HPDE6-E6E7 (cell line): Measurements from ENCODE around the gene CRCP.
A peak's percentile ranks its signal among the peaks of the same experiment; 100 is the strongest.
"Not testable (repeated sequence)": the region's sequence is repeated elsewhere in the genome, so short reads cannot be mapped to it uniquely, and the experiment has no call there.

Source experiments
- DNase-seq: peaks from one replicate; pipeline ENCODE4 v3.0.0; 2011; ENCODE audit warnings: missing footprints; ENCODE audit errors: extremely low spot score

The CRCP gene

DNA sequence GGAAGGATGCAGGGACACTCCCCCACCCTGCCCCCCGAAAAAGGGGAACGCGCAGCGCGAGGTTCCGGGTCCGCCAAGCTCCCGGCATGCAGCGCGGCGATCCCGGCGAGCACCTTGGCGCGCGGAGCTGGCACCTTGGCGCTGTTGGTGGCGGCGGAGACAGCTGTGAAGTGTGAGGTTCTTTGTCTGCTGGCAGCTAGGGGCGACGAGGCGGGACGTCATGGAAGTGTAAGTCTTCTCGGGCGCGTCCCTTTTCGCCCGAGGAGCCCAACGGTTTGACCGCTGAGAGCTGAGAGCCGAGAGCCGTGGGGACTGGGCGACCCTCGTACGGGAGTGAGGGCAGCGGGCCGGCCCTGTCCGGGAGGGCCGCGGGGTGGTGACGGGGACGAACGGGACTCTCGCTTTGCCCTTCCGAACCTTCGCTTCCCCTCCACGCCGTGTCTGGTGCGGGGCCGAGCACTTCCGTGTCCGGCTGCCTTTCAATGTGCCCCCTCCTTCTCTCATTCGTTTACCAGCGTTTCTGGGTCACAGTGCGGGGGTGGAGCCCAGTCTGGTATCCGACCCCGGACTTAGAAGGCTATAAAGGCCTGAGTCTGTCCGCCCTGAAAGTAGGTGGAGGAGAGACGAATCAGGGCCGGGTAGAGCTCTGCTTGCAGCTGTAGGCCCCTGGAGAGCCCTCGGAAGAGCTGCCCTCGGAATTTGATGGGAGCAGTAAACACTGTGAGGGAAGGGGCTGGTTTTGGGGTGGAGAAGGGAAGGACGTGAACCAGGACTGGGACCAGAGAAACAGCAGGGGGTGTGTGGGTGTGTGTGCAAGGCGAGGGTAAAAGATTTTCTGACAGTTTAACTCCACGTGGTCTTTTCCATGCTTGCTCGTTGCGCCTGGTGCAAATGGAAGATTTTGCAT is at the start of gene CRCP:
CRCP (plus strand) TSS at position 105 of the 907 bp plus-strand sequence; CDS start at position 221, 116 bp downstream.
- peak; percentile 63 for DNase-seq

DNA sequence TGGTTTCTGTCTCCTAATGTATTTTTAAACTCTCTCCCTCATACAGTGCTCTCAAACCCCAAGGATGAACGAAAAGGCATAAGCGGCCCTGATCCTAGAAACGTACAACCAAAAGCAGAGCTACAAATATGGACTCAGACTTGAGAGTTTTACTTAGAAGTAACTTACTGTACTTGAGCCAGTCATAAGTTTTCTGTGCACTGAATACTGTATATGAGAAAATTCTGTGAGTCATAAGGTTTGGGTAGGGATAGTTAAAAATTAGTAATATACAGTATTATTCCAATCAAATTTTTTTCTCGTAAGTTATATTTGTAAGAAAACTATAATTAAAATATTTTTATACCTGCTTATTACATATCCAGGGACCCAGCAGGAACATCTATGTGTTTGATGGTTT is 44.9 kb upstream of the CRCP start:
- DNase-seq = no peak

DNA sequence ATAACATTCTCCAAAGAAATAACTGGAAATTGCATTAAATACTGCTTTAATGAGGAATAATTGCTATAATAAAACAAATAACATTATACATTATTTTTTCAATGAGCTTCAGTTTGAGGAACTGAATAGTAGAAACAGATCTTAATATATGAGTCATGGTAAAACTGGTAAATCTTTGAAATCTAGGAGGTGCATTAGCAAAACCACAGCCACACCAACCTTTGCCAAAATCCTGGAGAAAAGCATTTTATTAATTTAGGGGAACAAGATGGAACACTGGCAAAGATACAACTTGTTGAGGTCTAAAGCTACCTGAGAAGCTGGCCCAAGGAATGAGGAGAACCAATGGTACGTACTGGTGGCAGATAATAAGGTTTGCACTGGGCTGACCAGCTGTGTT is 44.4 kb upstream of the CRCP start:
- DNase-seq = no peak

GRCh38 chr7:66072208-66072607 is 42.4 kb upstream of the CRCP start:
- not testable (repeated sequence) for DNase-seq

- DNase-seq = peak; percentile 99
Observed at GRCh38 chr7:66075590-66076461, 38.8 kb upstream of the CRCP start, which contains the start of gene ASL. TSS of gene ASL (plus strand) at chr7:66075819. CDS start at chr7:66076082, 263 bp downstream.

GRCh38 chr7:66076462-66077329 is 38.0 kb upstream of the CRCP start:
- DNase-seq = no peak

DNA sequence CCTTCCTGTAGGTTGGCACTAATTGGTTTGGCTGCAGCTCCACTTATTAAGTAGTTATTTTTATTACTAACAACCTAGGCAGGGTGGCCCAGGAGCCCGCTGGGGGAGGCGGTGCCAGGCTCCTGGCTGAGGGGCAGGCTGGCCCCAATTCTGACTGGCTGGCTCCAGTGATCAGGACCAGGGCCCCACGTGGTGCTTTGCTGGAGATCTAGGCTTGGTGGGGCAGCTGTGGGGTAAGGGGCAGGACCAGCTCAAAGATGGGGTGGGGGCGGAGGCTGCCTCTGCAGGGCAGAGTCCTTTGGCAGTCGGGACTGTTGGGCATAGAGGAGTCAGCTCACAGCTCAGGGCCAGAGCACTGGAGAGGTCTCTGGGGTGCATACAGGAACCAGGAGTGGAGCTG is 36.6 kb upstream of the CRCP start:
- no peak for DNase-seq

DNA sequence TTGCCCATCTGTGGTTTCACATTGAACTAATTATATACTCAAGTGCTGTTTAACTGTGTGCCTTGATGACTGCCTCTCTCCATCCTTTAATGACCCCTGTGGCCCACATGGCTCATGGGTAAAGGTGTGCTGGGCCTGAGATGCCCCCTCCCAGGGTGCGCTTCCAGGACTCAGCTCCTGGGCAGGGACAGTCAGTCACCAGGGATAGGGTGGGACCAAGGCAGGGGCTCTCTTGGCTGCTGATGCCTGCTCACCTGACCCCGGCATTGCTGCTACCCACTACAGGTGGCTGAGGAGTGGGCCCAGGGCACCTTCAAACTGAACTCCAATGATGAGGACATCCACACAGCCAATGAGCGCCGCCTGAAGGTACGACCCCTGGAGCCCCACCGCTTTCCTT is 32.6 kb upstream of the CRCP start:
- DNase-seq = no peak

DNA sequence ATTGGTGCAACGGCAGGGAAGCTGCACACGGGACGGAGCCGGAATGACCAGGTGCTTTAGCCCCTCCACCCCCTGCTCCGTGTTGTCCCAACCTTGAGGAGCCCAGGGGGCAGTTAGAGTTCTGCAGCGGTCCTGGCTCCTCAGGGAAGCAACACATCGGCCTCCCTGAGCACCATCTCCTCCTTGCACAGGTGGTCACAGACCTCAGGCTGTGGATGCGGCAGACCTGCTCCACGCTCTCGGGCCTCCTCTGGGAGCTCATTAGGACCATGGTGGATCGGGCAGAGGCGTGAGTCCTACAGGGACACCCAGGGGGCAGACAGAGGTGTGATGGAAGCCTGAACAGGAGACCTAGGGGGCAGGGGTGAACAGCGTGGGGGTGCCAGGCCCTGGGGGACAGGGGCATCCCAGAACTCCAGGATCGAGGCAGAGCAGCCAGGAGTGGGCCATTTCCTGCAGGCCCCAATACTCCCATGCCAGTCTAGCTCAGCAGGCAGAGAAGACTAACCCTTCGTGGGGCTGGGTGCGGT is 31.7 kb upstream of the CRCP start:
- DNase-seq = no peak

DNA sequence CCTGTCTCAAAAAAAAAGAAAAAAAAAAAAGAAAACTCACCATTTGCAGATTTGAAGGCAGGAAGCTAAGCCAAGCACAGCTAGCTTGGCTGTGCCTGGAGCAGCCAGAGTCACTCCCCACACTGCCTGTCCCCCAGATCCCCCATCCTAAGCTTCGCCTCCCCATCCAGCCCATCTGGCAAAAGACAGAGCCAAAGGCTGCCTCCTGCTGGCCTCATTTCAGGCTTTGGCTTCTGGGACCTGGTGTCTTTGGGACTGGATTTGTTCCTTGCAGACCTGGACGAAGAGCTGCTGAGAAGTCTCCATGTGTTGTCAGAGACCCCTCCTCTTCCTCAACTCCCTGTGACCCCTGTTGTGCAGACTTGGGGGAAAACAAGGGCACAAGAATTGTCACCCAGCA is 31.0 kb upstream of the CRCP start:
- DNase-seq = no peak

GRCh38 chr7:66088861-66089838 is 25.5 kb upstream of the CRCP start:
- no peak for DNase-seq

- DNase-seq = no peak
Observed at GRCh38 chr7:66092654-66093053, 22.0 kb upstream of the CRCP start.

DNA sequence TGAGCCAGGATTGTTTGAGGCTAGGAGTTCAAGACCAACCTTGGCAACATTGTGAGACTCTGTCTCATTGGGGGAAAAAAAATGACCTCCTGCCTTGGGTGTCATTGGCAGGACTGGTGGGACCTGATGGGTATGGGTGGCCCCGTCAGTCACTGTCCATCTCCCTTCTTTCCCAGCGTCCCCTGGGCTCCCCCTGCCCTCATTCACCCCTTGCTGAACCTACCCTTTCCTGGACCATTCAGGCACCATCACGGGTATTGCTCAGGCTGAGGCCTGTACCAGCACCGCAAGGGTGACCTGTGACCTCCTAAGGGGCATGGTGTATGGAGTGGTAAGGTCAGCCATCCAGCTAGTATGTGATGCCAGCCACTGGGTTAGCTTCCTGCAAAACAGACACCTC is 19.6 kb upstream of the CRCP start:
- DNase-seq = no peak

GRCh38 chr7:66099232-66099550 is 15.5 kb upstream of the CRCP start:
- no peak for DNase-seq

GRCh38 chr7:66099551-66100407 is 14.9 kb upstream of the CRCP start:
- DNase-seq = no peak

GRCh38 chr7:66100408-66101050 is 14.1 kb upstream of the CRCP start:
- DNase-seq = no peak

GRCh38 chr7:66102168-66102567 is 12.5 kb upstream of the CRCP start:
- not testable (repeated sequence) for DNase-seq

- not testable (repeated sequence) for DNase-seq
Observed at GRCh38 chr7:66103994-66104393, 10.7 kb upstream of the CRCP start.

DNA sequence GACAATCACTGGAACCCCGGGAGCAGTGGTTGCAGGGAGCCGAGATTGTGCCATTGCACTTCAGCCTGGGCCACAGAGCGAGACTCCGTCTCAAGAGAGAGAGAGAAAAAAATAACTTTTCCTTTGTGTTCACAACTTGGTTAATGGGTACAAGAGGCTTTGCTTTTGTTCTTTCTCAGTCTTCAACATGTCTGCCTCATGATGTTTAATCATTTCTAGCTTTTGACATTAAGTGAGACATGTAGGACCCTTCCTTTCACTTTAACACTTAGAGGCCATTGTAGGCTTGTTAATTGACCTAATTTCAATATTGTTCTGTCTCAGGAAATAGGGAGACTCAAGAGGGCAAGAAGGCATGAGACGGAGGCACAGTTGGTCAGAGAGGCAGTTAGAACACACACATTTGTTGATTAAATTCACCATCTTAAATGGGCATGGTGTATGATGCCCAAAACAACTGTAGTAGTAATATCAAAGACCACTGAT is 9.3 kb upstream of the CRCP start:
- DNase-seq = no peak
